GM19328 (cell line): Measurements from ENCODE around the gene HMHB1.
"Not testable (repeated sequence)": the region's sequence is repeated elsewhere in the genome, so short reads cannot be mapped to it uniquely, and the experiment has no call there.

Experiments used
- ATAC-seq: cut with Tn5 transposase; IDR thresholded peaks from one replicate; pipeline ENCODE4 v1.9.1; 2021; ENCODE audit warnings: mild to moderate bottlenecking, moderate library complexity; ENCODE audit not compliant: unreplicated experiment

The HMHB1 gene

GRCh38 chr5:143801252-143801939 lies 10.6 kb upstream of the HMHB1 start:
- ATAC-seq = no peak

- no peak for ATAC-seq
Measured at GRCh38 chr5:143805861-143806260, 6.1 kb upstream of the HMHB1 start.

- ATAC-seq = no peak
Measured at GRCh38 chr5:143806579-143806978, 5.4 kb upstream of the HMHB1 start.

- ATAC-seq = no peak
Measured at GRCh38 chr5:143807401-143807800, 4.6 kb upstream of the HMHB1 start.

- ATAC-seq = not testable (repeated sequence)
Measured at GRCh38 chr5:143816370-143816769, 4.4 kb downstream of the HMHB1 start.

GRCh38 chr5:143819716-143820115 lies 7.8 kb downstream of the HMHB1 start:
- no peak for ATAC-seq

- no peak for ATAC-seq
Measured at GRCh38 chr5:143820451-143820850, 8.5 kb downstream of the HMHB1 start.

- peak; percentile 65 for ATAC-seq
Measured at GRCh38 chr5:143824851-143825720, 13.1 kb downstream of the HMHB1 start.

- ATAC-seq = peak; percentile 78
Measured at GRCh38 chr5:143826951-143827444, 15.0 kb downstream of the HMHB1 start.

- ATAC-seq = no peak
Measured at GRCh38 chr5:143828710-143829109, 16.7 kb downstream of the HMHB1 start.

- no peak for ATAC-seq
Measured at GRCh38 chr5:143833177-143833576, 21.2 kb downstream of the HMHB1 start.

GRCh38 chr5:143835251-143835650 lies 23.3 kb downstream of the HMHB1 start:
- ATAC-seq = no peak

- ATAC-seq = no peak
Measured at GRCh38 chr5:143836161-143836725, 24.3 kb downstream of the HMHB1 start.

- no peak for ATAC-seq
Measured at GRCh38 chr5:143837306-143837848, 25.4 kb downstream of the HMHB1 start.

GRCh38 chr5:143841446-143841845 lies 29.5 kb downstream of the HMHB1 start:
- ATAC-seq = no peak

GRCh38 chr5:143842920-143843319 lies 31.0 kb downstream of the HMHB1 start:
- ATAC-seq = no peak

- no peak for ATAC-seq
Measured at GRCh38 chr5:143843461-143843860, 31.5 kb downstream of the HMHB1 start.

- ATAC-seq = peak; percentile 65
Measured at GRCh38 chr5:143850050-143850683, 38.2 kb downstream of the HMHB1 start.

GRCh38 chr5:143851383-143851782 lies 39.4 kb downstream of the HMHB1 start:
- no peak for ATAC-seq

GRCh38 chr5:143860211-143860610 lies 48.2 kb downstream of the HMHB1 start:
- ATAC-seq = no peak

- ATAC-seq = no peak
Measured at GRCh38 chr5:143862271-143862670, 50.3 kb downstream of the HMHB1 start.
